ENCODE results near the gene PLS1. TPM values are rescaled to one million over a fixed set of nuclear protein-coding genes. Genes with fewer than 3 reads are reported as not detected.

The PLS1 gene, protein sequence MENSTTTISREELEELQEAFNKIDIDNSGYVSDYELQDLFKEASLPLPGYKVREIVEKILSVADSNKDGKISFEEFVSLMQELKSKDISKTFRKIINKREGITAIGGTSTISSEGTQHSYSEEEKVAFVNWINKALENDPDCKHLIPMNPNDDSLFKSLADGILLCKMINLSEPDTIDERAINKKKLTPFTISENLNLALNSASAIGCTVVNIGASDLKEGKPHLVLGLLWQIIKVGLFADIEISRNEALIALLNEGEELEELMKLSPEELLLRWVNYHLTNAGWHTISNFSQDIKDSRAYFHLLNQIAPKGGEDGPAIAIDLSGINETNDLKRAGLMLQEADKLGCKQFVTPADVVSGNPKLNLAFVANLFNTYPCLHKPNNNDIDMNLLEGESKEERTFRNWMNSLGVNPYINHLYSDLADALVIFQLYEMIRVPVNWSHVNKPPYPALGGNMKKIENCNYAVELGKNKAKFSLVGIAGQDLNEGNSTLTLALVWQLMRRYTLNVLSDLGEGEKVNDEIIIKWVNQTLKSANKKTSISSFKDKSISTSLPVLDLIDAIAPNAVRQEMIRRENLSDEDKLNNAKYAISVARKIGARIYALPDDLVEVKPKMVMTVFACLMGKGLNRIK
- total RNA-seq (2014; rRNA removed; shearing (Covaris generic)) = 7.4 and 8.8 TPM in 2 replicates

DNA sequence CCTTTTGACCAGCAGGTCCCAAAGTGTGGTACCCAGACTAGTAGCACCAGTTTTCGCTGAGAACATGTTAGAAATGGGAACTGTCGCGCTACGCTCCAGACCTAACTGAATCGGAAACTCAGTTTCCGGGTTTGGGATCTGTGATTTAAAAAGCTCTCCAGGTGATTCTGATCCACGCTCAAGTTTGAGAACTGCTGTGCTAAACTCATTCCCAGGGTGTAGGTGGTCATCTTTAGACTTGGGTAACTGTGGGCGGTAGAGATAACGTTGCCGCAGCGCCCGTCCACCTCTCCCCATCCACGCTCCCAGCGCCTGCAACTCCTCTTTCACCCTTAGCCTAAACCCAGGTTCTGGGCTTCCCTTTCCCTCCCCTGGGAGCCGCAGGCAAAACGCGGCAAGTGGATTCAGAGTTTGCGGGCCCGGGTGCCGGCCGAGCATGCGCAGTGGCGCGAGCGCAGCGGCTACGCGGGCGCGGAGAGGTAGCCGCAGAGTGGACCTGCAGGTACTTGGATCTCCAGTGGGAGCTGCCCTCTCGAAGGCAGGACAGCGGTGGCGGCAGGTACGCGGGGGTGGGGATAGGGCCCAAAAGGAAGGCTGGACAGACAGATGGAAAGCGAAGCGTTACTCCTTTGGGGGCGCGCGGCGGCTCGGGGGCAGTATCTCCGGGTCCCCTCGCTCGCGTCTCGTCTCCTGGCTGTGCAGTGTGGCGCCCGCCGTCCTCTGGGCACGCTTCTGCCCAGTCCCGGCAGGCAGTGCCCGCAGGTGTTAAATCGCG, at the start of gene PLS1:
Gene PLS1, plus strand, starts transcription at position 443 of the 775 bp plus-strand sequence. CDS start 67,845 bp downstream, outside the sequence.

DNA sequence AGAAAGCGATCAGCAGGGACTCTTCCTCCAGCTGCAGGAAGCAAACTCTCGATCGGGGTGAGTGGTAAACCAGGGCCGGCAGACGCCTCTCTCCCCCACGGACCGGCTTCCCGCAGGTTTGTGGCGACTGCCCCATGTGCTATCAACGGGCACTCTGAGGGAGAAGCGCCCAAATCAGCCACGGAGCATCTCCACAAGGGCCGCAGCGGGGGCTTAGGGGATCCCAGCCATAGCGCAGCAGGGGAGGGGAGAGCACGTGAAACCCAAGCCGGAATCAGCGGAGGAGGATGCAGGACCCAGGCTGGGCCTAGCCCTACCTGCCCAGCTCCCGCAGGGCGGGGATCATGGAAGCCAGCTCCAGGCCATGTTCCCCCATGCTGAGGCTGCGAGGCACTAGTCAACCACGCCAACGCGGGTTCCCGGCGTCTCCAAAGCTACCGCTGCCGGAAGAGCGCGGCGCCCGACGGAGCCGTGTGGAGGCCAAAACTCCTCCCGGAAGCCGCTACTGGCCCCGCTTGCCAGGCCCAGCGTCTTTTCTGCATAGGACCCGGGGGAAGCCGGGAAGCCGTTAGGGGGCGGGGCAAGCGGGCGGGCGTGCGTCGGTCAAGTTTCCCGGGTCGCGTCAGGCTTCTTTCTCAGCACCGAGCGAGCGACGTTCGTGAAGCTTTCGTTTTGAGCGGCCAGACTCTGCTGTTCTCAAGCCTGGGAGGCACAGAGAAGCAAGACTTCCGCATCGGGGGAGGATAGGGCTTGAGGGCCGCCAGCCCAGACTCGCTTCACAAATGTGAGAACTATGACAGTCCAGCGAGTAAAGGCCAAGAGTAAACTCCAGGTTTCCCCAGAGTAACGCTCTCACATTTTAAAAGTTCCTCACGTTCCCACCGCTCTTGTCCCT, 17.6 kb upstream of the PLS1 start, which contains the start of gene ATR:
Gene ATR, minus strand, starts transcription at position 405 of the 895 bp plus-strand sequence. Its CDS starts 29 bp downstream, at position 376.

DNA sequence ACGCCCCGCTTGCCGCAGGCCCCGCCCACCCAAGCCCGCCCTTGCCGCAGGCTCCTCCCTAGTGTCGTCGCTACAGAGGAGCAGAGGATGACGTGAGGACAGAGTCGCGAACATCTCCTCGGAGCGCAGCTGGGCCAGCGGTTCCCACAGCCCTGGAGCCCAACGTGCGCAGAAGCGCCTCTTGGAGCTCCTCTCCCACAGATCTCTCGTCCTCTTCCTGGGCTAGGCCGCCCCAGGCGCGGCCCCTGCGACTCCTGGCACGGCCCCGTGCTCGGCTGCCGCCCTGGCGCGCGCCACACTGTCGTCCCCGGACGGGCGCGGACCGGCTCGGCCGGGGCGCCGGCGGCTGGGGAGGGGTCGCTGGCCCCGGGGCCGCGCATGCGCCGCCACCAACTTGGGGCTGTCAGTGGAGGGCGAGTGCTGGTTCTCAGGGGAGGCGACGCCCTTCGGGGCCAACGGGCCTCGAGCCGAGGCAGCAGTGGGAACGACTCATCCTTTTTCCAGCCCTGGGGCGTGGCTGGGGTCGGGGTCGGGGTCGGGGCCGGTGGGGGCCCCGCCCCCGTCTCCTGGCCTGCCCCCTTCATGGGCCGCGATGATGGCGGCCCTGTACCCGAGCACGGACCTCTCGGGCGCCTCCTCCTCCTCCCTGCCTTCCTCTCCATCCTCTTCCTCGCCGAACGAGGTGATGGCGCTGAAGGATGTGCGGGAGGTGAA, 127.9 kb downstream of the PLS1 start, which contains the start of gene TRPC1:
Gene TRPC1, plus strand, starts transcription at position 67 of the 714 bp plus-strand sequence. Its CDS starts 526 bp downstream, at position 593.

Small RNAs within 50 kb of the gene (small RNA-seq; reads per million reads assigned to genes)
- gene RNA5SP143 = 0.71 reads per million, percentile 42 among the genes with 10 or more reads in this experiment

Other genes with a start within 250 kb of the PLS1 start
- gene XRN1, start 148.4 kb upstream of the PLS1 start, total RNA-seq (2014; rRNA removed; shearing (Covaris generic)) = 19.7 and 38.7 TPM in 2 replicates
- gene ATR, start 17.7 kb upstream of the PLS1 start, total RNA-seq (2014; rRNA removed; shearing (Covaris generic)) = 26.8 and 31.3 TPM in 2 replicates
- 5.9 and 10.6 TPM in 2 replicates for gene TRPC1, start 127.6 kb downstream of the PLS1 start, total RNA-seq (2014; rRNA removed; shearing (Covaris generic))

All from A375 (cell line).